Thymus (tissue), 11 donors: ENCODE measurements around the gene C19orf25. TPM values are rescaled to one million over a fixed set of nuclear protein-coding genes. Genes with fewer than 3 reads are reported as not detected.
"Not testable (repeated sequence)": the region's sequence is repeated elsewhere in the genome, so short reads cannot be mapped to it uniquely, and the experiment has no call there.

Experiments used
- DNase-seq, 9 donors: peaks; one replicate each; pipeline ENCODE4 v3.0.0-alpha.2; 2013; ENCODE audit warnings: low spot score in 9 of 9, low read depth in 6 of 9, missing footprints in 1 of 9
- H3K27ac ChIP-seq, 2 donors: one replicate each; pipeline ENCODE4 v1.5.1; 2013; ENCODE audit warnings: control low read depth in 1 of 2, low read depth in 1 of 2, low read length in 1 of 2, mild to moderate bottlenecking in 1 of 2, moderate library complexity in 1 of 2
- H3K27me3 ChIP-seq, 2 donors: one replicate each; pipeline ENCODE4 v1.5.1; 2013; ENCODE audit warnings: low read length in 1 of 2; ENCODE audit not compliant: control insufficient read depth in 2 of 2, insufficient read depth in 1 of 2
- H3K36me3 ChIP-seq, 2 donors: one replicate each; pipeline ENCODE4 v1.5.1; 2013; ENCODE audit warnings: low read length in 1 of 2, mild to moderate bottlenecking in 1 of 2, moderate library complexity in 1 of 2; ENCODE audit not compliant: control insufficient read depth in 2 of 2, insufficient read depth in 2 of 2
- H3K4me1 ChIP-seq, 2 donors: one replicate each; pipeline ENCODE4 v1.5.1; 2013; ENCODE audit warnings: low read length in 2 of 2; ENCODE audit not compliant: control insufficient read depth in 2 of 2, insufficient read depth in 2 of 2
- H3K4me3 ChIP-seq, 2 donors: one replicate each; pipeline ENCODE4 v1.5.1; 2013; ENCODE audit warnings: low read length in 2 of 2, control low read depth in 1 of 2, mild to moderate bottlenecking in 1 of 2
- H3K9me3 ChIP-seq, 2 donors: one replicate each; pipeline ENCODE4 v1.5.1; 2013; ENCODE audit warnings: low read length in 1 of 2, mild to moderate bottlenecking in 1 of 2; ENCODE audit not compliant: control insufficient read depth in 2 of 2, insufficient read depth in 1 of 2
- WGBS: extraction: QIAGEN DNeasy Blood & Tissue Kit; methylation state at CpG from one replicate; pipeline ENCODE4 v1.1.7; 2013; 5-methylcytosine and 5-hydroxymethylcytosine counted together
- polyA plus RNA-seq: library from polyadenylated mRNA; stranded (reverse); fragments of 200-250 nt; gene quantifications from one replicate; pipeline ENCODE4 v1.2.3, GENCODE V29; 2013
- total RNA-seq: library from RNA; stranded (reverse); fragments of 120-200 nt; gene quantifications from one replicate; pipeline ENCODE4 v1.2.4, GENCODE V29; 2013
- donor health status: healthy.

C19orf25 gene
- total and polyA plus RNA-seq, 2 donors = 22.8 to 38.1 TPM

DNA sequence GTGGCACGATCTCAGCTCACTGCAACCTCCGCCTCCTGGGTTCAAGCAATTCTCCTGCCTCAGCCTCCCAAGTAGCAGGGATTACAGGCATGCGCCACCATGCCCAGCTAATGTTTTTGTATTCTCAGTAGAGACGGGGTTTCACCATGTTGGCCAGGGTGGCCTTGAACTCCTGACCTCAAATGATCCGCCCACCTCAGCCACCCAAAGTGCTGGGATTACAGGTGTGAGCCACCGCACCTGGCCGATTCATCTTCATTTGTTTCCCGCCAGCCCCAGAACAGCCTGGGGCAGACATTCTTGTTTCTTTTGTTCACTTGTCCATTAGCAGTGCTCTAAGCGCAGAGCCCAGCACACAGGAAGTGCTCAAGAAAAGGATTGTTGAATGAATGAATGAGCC, 2.0 kb downstream of the C19orf25 start:
- DNase-seq, H3K9me3 ChIP-seq, H3K27ac ChIP-seq, H3K4me3 ChIP-seq: not testable (repeated sequence)
- Histone ChIP-seq H3K27me3 (peaks cover 14 to 19% of the 10 kb centered on the region in 2 donors), H3K36me3 (peaks cover 16 to 24% of the 10 kb centered on the region in 2 donors), H3K4me1 (peaks cover 8 to 16% of the 10 kb centered on the region in 2 donors)
- WGBS = 97% methylated on average over 9 of the region's 9 CpGs

- H3K4me1 ChIP-seq = peaks cover 11 to 24% of the 10 kb centered on the region in 2 donors
- WGBS = 98% methylated on average over 31 of the region's 31 CpGs
These were observed 3.1 kb downstream of the C19orf25 start for GRCh38 chr19:1475751-1476437.

GRCh38 chr19:1474765-1475351, 4.2 kb downstream of the C19orf25 start:
- WGBS = 97% methylated on average over 26 of the region's 26 CpGs
- H3K27ac ChIP-seq = no peak overlapping the region
- no peak for DNase-seq
- no peak overlapping the region for H3K4me3 ChIP-seq
- H3K4me1 ChIP-seq = peaks cover 17 to 33% of the 10 kb centered on the region in 2 donors
- peaks cover 36 to 41% of the 10 kb centered on the region in 2 donors for H3K27me3 ChIP-seq
- H3K9me3 ChIP-seq = peaks cover 0 to 9% of the 10 kb centered on the region in 2 donors
- peaks cover 16 to 24% of the 10 kb centered on the region in 2 donors for H3K36me3 ChIP-seq

More at GRCh38 chr19:1475751-1476437, 3.1 kb downstream of the C19orf25 start:
- peaks cover 0 to 5% of the 10 kb centered on the region in 2 donors for H3K9me3 ChIP-seq
- peaks cover 16 to 24% of the 10 kb centered on the region in 2 donors for H3K36me3 ChIP-seq
- DNase-seq = no peak
- H3K4me3 ChIP-seq = no peak overlapping the region
- H3K27me3 ChIP-seq = peaks cover 25 to 30% of the 10 kb centered on the region in 2 donors
- H3K27ac ChIP-seq = no peak overlapping the region

DNA sequence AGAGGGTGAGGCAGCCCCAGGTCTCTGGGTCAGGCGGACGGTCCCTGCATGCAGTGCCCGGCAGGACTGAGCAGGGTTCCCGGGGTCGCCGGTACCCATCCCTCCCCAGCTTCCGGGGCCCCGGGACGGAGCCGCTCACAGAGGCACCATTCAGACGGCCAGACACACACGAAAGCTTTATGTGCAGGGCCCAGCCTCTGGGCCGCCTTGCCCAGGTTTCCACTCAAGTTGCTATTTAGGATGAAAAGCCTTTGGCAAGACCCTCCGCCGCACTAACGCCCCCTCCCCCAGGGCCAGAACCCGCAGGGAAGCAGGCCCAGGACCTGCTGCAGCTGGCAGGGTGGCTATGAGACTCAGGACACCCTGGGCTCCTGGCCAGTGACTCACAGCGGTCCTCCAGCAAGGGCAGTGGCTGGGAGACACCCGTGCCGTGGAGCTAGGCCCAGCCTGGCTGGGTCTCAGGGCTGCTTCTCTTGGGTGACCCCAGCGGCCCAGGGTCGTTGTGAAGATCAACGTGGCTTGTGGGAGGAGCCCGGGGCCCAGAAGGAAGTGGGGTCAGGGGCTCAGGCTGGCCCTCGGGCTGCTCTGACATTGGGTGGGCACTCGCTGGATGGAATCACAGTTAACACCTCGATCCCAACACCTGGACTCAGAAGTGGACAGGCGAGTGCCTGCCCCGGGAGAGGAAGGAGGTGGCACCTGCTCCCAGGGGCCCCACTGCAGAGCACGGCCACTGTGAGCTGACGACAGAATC, 4.8 kb downstream of the C19orf25 start:
- Histone ChIP-seq H3K27ac (no peak overlapping the region), H3K27me3 (peaks cover 42 to 45% of the 10 kb centered on the region in 2 donors), H3K4me3 (no peak overlapping the region), H3K4me1 (peaks cover 24 to 30% of the 10 kb centered on the region in 2 donors), H3K36me3 (peaks cover 16 to 24% of the 10 kb centered on the region in 2 donors), H3K9me3 (peaks cover 0 to 9% of the 10 kb centered on the region in 2 donors)
- no peak for DNase-seq
- 94% methylated on average over 31 of the region's 31 CpGs for WGBS

DNA sequence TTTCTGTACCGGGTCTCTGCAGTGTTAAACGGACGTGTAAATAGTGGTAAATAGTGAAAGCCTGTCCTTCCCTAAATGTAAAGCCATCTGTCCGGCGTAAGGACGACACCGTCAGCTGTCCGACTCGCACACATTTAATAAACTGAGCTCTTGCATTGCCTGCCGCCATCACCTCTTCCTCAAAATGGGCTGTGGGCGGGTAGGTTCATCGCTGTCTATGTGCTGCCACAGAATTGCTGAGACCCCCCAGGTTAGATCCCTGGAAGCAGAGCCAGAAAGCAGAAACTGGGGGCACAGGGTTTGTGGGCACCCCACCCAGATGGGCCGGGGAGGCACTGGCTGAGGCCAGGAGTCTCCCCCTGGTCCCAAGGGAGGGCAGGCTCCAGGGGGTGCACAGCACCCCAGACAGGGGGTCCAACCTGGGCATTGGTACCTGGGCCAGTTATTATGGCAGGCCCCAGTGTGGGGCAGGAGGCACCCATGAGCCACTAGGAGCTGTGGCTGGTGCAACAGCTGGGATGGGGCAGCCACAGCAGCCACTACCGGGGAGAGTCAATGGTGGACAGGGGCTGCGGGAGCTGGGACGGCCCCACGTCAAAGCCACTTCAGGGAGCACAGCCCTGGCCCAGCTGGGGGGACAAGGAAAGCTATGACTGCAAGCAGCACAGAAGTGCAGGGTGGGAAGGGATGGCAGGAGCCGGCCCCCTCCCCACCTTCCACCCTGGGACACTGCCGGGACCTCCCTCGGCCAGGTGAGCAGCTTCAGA, 5.7 kb downstream of the C19orf25 start:
- WGBS = 90% methylated on average over 20 of the region's 20 CpGs
- Histone ChIP-seq H3K27ac (no peak overlapping the region), H3K9me3 (peaks cover 0 to 9% of the 10 kb centered on the region in 2 donors), H3K36me3 (peaks cover 16 to 24% of the 10 kb centered on the region in 2 donors), H3K4me3 (no peak overlapping the region), H3K27me3 (peaks cover 52 to 54% of the 10 kb centered on the region in 2 donors), H3K4me1 (peaks cover 23 to 25% of the 10 kb centered on the region in 2 donors)
- DNase-seq = no peak

DNA sequence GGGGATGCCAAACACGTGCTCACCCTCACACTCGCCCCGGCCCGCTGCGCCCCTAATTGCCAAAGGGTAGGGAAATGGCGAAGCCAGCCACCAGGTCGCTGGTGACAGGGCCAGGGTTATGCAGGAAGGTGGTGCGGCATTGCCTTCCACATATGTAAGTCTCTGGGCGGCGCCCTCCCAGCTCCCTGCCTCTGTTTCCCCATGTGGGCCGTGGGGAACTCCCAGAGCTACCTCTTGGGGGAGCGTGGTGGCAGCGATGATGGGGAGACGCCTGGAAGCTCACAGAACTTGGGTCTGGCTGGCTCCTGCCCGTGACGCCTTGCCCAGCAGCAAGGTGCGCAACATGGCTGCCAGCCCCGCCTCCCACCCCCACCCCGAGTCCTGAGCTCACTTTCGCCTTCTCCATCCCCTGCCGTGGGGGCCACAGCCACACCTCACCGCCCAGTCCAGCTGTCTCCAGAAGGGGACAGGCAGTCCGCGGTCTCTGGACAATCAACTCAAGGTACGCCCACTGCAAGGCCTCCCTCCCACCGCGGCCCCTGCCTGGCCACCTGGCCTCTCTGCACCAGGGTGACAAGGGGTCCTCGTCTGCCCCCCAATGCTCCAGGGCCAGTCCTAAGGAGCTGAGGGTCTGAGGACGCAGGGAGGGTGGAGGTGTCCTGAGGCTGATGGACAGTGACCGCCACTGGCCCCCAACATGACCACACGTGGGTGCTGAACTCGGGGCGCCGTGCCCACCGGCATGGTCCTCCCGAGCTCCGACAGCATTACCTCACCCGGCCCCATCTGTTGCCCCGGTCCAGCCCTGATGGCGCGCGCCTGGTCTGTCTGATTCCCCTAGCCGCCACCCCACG, 6.6 kb downstream of the C19orf25 start:
- H3K4me1 ChIP-seq = peaks cover 18 to 20% of the 10 kb centered on the region in 2 donors

DNA sequence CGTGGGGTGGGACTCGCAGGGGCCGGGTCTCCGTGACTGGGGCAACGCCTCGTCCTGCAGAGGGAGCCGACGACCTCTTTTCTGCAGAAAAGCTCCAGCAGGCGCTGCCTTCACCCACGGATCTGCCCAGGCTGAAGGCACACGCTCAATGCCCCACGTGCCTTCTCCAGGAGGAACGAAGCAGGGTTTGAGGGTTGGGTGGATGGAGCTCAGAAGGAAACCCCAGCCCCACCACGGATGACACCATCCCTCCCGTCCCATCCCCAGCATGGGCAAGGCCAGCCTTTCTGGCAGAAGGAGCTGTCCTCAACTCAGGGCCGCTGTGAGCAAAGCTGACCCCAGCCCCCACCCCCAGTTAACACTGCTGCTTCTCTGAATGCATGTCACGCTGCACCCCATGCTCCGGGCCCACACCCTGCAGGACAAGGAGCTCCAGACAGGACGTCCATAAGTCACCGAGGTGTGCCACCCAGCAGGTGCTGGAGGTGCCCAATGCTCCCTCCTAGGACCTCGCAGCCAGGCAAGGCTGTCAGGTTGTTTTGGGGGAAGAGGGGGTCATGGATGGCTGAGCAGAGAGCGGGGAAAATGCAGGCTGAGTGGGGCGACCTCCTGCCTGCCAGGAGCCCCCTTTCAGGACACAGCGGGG, 7.4 kb downstream of the C19orf25 start:
- Histone ChIP-seq H3K4me3 (no peak overlapping the region), H3K9me3 (peaks cover 0 to 9% of the 10 kb centered on the region in 2 donors), H3K27me3 (peaks cover 68 to 70% of the 10 kb centered on the region in 2 donors), H3K4me1 (peaks cover 18 to 20% of the 10 kb centered on the region in 2 donors), H3K36me3 (peaks cover 10 to 22% of the 10 kb centered on the region in 2 donors), H3K27ac (no peak overlapping the region)
- WGBS = 27% methylated on average over 24 of the region's 24 CpGs
- DNase-seq = no peak

More for the DNA sequence above, 6.6 kb downstream of the C19orf25 start:
- Histone ChIP-seq H3K9me3 (peaks cover 0 to 9% of the 10 kb centered on the region in 2 donors), H3K36me3 (peaks cover 14 to 24% of the 10 kb centered on the region in 2 donors), H3K4me3 (no peak overlapping the region), H3K27me3 (peaks cover 60 to 62% of the 10 kb centered on the region in 2 donors), H3K27ac (no peak overlapping the region)
- DNase-seq = no peak
- 70% methylated on average over 44 of the region's 44 CpGs for WGBS
